Cerebellar nuclear complex (tissue), 1 donor: ENCODE data around the gene TDRD9.
"Not testable (repeated sequence)": the region's sequence is repeated elsewhere in the genome, so short reads cannot be mapped to it uniquely, and the experiment has no call there.

ENCODE experiments used
- DNase-seq, 2 experiments: peaks; one replicate each; lab custom pipeline; 2025; lab: John Stamatoyannopoulos, UW

TDRD9 gene

DNA sequence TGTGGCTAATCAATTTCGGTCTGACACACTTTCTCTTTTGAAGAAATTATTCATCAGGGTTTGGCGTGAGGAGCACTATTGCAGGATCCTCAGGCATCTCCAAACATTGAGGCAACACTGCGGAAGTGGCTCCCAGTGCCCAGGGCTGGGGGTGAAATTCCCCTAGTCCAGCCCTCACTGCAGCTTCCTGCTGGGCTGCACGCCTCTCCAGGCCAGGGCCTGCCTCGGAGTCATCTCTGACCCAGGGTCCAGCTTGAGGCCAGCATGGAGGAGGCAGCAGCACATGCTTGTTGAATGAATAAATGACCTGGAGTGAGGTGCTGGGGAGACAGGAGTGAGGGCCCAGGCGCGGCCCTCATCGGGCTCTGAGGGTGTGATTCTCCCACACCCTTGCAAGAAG lies 36.0 kb upstream of the TDRD9 start:
- DNase-seq = no peak

DNA sequence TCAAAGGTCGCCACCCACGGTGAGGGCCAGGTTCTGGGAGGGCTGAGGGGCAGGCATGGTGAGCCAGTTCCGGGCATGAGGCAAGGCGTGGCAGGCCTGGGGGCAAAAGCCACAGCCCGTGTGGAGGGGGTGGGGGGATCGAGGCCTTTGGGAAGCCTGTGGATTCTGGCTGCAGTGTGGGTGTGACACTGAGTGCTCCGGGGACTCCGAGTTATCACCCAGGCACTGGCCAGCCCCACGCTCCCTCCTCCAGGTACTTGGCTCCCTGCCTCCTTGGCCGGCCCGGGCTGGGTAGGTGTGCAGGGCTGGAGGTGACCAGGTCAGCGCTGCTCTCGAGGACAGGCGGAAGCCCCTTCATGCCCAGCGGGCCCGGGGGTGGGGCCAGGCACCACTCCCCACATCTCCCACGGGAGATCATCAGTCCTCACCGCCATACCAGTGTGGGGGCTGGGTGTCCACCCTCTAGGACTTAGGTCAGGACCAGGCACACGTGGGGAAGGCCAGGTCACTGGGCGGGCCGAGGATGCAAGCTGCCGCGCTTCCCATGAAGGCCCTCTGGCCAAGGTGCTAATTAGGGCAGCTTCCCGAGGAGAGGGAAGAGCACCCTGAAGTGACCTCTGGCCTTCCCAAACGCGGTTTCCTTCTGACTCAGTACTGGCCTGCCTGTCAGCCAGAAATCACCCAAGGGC lies 34.1 kb upstream of the TDRD9 start:
- no peak for DNase-seq

GRCh38 chr14:103894723-103895059 lies 33.6 kb upstream of the TDRD9 start:
- DNase-seq = no peak

DNA sequence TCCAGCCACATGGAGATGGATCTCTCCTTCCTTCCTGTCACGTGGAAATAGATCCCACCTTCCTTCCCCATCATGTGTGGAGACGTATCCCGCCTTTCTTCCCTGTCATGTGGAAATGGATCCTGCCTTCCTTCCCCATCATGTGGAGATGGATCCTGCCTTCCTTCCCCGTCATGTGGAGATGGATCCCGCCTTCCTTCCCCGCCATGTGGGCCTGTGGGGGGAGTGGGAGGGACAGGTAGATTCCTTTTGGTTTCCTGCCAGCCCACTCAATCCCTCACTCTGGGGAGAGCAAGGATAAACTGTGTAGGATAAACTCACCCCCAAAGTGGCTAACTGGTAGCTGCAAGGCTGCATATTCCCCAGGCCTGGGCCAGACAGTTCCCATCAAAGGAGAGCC lies 31.7 kb upstream of the TDRD9 start:
- DNase-seq = no peak

GRCh38 chr14:103897075-103897947 lies 30.9 kb upstream of the TDRD9 start:
- no peak for DNase-seq

- no peak for DNase-seq
Observed at GRCh38 chr14:103898204-103898603, 30.1 kb upstream of the TDRD9 start.

GRCh38 chr14:103898711-103899110 lies 29.5 kb upstream of the TDRD9 start:
- no peak for DNase-seq

DNA sequence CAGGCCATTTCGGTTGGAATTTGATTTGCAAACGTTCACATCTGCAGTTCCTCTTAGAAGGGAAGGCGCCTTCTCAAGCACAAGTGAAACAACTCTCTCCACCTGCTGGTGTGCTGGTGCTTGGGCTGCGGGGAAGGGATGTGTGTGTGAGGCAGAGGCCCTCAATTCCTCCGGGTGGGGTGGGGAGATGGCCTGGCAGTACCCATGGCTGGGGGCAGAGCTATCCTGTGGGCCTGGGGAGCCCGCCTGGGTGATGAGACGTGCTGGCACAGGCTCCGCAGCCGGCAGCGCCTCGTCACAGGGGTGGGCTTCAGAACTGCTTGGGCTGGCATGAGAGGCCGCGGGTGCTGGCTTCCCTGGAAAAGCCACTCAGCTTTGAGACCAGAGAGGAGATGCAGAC lies 28.9 kb upstream of the TDRD9 start:
- DNase-seq = no peak

- no peak for DNase-seq
Observed at GRCh38 chr14:103899833-103900232, 28.4 kb upstream of the TDRD9 start.

DNA sequence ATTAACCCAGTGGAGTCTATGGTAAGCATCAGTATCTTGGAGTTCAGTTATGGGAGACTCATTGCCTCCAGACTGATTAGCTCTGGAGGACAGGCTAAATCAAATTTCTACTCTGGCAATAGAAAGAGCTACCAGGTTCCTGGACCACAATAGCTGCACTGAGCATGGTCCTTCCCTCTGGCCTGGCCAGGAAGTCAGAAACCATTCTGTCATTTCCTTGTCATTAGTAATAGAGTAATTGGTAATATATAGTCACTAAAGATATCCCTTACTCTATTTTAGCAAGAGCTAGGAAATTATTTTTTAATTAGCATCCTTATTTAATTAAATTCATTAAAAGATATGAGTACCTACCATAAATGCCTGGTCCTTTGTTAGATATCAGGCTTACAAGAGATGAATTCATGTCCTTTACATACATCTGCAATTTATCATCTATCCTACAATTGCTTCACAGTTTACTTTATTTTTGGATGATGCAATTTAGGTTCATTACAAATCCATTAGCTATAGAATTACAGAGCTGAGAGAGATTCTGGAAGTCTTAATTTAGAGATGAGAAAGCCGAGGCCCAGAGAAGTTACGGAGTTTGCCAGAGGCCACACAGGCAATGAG lies 23.7 kb upstream of the TDRD9 start:
- no peak for DNase-seq

DNA sequence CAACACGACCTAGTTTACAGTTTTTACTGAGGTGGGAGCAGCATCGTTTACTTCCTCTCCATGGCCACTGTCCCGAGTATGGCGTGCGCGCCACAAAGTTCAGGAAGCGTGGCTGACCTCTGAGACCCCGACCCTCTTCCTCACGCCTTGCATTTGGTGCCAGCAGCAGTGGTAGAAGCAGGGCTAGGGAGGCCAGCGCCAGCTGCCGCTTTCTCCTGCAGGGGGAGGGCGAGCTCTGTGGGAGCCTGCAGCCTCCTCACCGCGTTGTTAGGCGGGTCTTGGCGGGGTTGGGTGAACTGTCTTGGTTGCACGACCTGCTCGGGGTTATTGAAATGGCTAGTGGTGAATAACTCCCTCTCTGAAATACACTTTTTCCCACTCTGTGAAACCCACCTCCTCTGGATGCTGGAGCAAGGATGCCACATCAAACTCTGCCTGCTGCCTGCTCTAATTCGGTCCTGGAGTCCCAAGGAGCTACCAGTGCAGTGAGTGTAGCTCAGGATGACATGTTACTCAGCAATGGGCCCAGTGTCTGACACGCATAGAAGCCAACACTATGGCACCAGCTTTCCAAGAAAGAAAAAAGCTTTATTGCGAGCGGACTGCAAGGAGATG lies 22.3 kb upstream of the TDRD9 start:
- DNase-seq = no peak

GRCh38 chr14:103908580-103908979 lies 19.7 kb upstream of the TDRD9 start:
- no peak for DNase-seq

GRCh38 chr14:103909531-103910261 lies 18.6 kb upstream of the TDRD9 start:
- DNase-seq = no peak

- peak; percentile 48 to 94 for DNase-seq
Observed at GRCh38 chr14:103910262-103910935, 17.9 kb upstream of the TDRD9 start.

- no peak for DNase-seq
Observed at GRCh38 chr14:103910984-103911383, 17.3 kb upstream of the TDRD9 start.

GRCh38 chr14:103915616-103916015 lies 12.6 kb upstream of the TDRD9 start:
- DNase-seq = no peak

DNA sequence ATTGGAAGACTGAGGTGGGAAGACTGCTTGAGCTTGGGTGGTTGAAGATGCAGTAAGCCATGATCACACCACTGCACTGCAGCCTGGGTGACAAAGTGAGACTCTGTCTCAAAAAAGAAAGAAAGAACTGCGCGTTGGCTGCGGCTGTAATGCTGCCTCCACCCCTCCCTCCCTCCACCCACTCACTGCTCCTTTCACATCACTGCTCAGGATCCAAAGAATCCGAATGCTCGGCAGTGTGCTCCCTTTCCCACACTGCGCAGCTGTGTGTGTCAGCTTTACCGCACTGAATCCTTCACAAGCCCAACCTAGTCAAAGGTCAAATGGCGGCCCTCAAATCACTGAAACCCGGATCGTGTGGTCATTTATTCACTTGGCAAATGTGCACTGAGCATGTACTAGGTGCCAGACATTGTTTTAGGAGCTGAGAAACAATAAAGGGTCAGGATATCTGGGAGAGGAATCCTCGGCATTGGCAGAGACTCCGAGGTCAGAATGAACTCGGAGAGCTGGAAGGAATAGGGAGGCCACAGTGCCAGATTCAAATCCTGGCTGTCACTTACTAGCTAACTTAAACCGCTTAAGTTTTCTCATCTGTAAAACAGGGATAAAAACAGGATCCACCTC lies 11.5 kb upstream of the TDRD9 start:
- DNase-seq = no peak

DNA sequence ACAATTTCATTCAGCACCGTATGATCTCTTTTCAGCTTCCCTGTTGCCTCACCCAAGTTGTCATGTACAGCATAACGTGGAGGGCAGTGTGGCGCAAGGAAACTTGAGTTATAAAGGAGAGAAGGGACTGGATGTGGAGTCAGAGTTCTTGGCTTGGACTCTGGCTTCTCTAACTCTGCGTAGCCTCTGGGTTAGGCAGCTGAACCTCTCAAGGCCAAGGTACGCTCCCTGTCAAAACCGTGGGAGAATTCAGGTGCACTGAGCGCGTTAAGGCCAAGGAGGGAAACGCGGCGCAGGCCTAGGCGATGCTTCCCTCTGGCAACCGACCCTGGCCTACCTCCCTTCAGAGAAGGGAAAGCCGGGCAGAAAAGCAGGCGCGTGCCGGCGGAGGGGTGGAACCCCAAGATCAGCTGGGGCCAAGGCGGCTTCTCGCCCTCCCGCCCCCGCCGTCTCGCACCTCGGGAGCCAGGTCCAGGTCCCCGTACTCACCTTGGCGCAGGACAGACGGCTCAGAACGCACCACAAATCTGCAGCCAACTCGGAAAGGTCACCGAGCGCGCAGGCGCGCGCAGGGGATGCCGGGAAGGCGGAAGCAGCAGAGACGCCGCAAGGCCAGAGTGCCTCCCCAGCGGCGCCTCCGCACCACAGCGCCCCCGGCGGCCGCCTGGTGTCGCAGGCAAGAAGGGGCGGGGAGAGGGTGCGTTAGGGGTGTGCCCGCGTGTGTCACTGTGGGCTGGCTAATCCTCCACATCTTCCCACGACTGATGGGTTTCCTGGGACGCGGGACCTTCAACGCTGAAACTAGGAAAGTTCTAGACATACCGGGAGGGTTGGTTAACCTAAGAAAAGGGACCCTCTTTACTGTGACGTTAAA lies 7.0 kb upstream of the TDRD9 start:
- peak; percentile 19 to 61 for DNase-seq

GRCh38 chr14:103921855-103922200 lies 6.4 kb upstream of the TDRD9 start:
- not testable (repeated sequence) for DNase-seq

- no peak for DNase-seq
Observed at GRCh38 chr14:103923863-103924262, 4.4 kb upstream of the TDRD9 start.
